ENCODE measurements around the gene NXN.

DNA sequence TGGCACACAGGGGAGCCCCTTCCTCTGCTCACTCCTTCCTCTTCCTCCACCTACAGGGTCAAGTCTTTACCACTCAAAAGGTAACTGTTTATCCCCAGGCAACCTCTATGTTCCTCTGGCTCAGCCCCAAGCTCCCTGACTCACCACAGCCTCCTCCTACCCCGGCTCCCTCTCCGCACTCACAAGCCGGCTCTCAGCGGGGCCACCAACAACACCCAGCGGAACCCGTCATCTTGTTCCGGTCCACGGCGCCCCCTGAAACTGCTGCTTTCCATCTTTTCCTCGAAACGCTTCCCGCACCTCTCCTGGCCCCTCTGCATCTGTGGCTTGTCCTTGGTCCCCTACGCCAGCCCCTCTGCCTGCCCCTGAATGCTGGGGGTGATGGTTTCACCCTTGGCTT, 58.4 kb downstream of the NXN start:
- no peak for TF ChIP-seq YY1 (IDR thresholded peaks at IDR 0.05; ENCODE audit: insufficient read depth, insufficient read length)
- no peak for TF ChIP-seq ZNF274 (IDR thresholded peaks at IDR 0.05; ENCODE audit: low read depth, low read length)
- no peak for TF ChIP-seq SUZ12 (IDR thresholded peaks at IDR 0.05; ENCODE audit: extremely low read depth, insufficient read depth, insufficient read length)

Measured in NT2/D1 (cell line).